ENCODE measurements around the gene DACT3.

Gene DACT3

DNA sequence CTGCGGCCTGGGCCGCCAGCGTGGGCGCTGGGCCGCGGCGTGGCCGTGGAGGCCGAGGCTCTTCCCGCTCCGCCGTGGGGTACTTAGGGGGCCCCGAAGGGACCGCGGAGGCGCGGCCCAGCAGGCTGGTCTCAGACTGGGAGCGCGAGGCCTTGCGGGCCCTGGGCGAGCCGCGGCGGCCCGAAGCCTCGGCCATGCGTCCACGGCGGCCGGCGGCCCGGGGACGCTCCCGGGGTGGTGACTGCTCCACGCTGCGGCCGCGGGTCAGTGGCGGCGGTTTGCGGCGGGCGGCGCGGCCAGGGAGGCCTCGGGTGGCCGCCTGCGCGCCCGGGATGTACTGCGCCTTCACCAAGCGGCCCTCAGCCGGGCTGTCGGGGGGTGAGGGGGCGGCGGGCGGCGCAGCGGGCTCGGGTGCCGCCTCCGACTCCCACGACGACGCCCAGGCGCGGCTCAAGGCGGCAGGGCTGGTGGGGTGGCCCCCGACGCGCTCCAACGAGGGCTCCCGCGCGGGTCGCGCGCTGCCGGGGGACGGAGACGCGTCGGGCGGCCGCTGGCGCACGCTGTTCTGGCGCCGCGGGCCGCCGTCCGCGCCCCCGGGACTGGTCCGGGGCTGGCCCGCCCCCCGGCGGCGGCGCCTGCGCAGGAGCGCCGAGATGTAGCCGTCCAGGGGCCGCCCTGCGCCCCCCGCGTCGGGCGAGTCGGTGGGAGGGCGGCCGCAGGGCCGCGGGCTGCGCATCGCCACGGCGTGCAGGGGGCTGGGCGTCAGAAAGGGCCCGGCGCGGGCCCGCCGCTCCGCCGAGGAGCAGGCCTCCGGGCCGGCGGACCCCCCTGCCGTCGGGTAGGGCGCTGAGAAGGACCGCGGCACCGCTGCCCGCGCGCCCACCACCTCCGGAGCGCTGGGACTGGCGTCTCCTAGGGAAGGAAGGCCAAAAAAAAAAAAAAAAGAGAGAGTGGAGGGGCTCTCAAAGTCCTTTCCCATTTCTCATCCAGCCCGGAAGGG, 11.7 kb downstream of the DACT3 start:
- Histone ChIP-seq H3K4me3 (ENCODE audit: severe bottlenecking) (no peak overlapping the region), H3K27me3 (ENCODE audit: insufficient read depth, poor library complexity, severe bottlenecking) (peaks cover 32% of the 10 kb centered on the region), H3K36me3 (ENCODE audit: low read depth) (no peaks in the 10 kb centered on the region), H3K27ac (ENCODE audit: poor library complexity, severe bottlenecking) (no peak overlapping the region), H3K9me3 (ENCODE audit: severe bottlenecking) (no peaks in the 10 kb centered on the region), H3K4me1 (ENCODE audit: insufficient read depth, poor library complexity, severe bottlenecking) (no peaks in the 10 kb centered on the region)
- no peak for ATAC-seq (ENCODE audit: low read depth)
- TF ChIP-seq, protein P1, sequence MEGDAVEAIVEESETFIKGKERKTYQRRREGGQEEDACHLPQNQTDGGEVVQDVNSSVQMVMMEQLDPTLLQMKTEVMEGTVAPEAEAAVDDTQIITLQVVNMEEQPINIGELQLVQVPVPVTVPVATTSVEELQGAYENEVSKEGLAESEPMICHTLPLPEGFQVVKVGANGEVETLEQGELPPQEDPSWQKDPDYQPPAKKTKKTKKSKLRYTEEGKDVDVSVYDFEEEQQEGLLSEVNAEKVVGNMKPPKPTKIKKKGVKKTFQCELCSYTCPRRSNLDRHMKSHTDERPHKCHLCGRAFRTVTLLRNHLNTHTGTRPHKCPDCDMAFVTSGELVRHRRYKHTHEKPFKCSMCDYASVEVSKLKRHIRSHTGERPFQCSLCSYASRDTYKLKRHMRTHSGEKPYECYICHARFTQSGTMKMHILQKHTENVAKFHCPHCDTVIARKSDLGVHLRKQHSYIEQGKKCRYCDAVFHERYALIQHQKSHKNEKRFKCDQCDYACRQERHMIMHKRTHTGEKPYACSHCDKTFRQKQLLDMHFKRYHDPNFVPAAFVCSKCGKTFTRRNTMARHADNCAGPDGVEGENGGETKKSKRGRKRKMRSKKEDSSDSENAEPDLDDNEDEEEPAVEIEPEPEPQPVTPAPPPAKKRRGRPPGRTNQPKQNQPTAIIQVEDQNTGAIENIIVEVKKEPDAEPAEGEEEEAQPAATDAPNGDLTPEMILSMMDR (IDR thresholded peaks at IDR 0.05; ENCODE audit: poor library complexity, severe bottlenecking), result no peak
- DNase-seq (ENCODE audit: low spot score), result no peak

DNA sequence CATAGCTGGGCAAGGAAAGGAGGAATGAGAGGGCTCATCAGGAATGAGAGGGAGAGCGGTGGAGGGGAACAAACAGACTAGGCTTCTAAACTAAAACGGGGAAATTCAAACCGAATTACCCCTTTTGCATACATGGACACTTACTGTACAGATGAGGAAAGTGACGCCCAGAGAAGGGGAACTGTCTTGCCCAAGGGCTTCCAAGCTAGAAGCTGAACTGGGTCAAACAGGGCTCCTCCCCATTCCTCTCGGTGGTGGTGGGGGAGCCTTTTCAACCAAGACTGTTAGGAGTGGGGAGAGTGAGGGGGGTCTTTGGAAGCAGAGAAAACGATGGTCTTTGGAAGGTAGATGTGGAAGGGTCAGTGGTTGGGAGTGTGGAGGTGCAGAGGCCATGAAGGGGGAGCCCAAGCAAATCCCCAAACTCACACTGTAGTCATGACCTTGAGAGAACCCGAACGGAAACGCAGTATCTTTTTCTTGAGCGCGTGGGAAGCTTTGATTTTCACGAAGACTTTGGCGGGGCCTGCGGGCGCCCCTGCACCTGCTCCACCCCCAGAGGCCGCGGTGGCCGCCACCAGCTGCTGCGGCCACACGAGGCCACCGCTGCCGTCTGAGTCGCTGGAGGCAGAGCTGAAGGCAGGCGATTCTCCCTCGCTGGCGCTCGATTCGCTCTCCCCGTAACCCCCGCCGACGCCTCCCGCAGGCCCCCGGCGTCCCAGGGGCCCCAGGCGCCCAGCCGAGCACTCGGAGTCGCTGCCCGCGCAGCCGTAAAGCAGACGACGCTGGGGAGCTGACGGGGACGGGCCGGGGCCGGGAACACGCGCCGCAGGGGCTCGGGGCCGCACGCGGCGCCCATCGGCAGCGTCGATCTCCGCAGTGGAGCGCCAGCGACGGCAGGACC, 12.7 kb downstream of the DACT3 start:
- Histone ChIP-seq H3K9me3 (ENCODE audit: severe bottlenecking) (no peaks in the 10 kb centered on the region), H3K27ac (ENCODE audit: poor library complexity, severe bottlenecking) (no peak overlapping the region), H3K4me3 (ENCODE audit: severe bottlenecking) (no peak overlapping the region), H3K36me3 (ENCODE audit: low read depth) (no peaks in the 10 kb centered on the region), H3K27me3 (ENCODE audit: insufficient read depth, poor library complexity, severe bottlenecking) (peaks cover 32% of the 10 kb centered on the region), H3K4me1 (ENCODE audit: insufficient read depth, poor library complexity, severe bottlenecking) (no peaks in the 10 kb centered on the region)
- TF ChIP-seq, protein P1 (IDR thresholded peaks at IDR 0.05; ENCODE audit: poor library complexity, severe bottlenecking), result no peak
- ATAC-seq (ENCODE audit: low read depth) (no peak), DNase-seq (ENCODE audit: low spot score) (no peak)

DNA sequence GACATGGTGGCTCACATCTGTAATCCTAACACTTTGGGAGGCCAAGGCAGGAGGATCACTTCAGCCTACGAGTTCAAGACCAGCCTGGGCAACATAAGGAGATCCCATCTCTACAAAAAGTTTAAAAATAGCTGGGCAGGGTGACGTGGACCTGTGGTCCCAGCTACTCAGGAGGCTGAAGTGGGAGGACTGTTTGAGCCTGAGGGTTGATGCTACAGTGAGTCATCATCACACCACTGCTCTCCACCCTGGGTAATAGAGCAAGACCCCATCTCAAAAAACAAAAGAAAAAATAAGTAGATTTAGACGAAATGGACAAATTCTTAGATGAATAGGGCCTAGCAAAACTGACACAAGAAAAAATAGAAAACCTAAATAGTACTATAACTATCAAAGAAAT, 14.6 kb downstream of the DACT3 start:
- DNase-seq (ENCODE audit: low spot score), result no peak

DNA sequence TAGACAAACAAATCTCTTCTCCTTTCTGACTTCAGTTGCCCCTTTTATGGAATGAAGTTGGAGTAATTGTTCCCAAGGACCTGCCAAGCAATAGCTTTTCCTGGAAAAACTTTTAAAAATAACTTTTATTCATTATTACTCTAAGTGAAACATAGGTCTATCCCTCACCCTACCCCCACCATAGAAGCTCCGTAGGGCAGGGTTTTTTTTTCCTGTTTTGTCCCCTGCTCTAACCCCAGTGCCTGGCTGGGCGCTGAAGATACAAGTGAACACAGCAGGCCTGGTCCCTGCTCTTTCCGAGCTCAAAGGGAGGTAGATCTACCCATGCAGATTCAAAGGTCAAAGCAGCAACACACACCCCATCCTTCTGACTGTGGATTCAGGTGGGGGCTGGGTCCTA, 16.3 kb downstream of the DACT3 start:
- TF ChIP-seq, protein P1 (IDR thresholded peaks at IDR 0.05; ENCODE audit: poor library complexity, severe bottlenecking), result no peak
- ATAC-seq (ENCODE audit: low read depth) (no peak), DNase-seq (ENCODE audit: low spot score) (no peak)
- no peaks in the 10 kb centered on the region for H3K36me3 ChIP-seq (ENCODE audit: low read depth)
- no peaks in the 10 kb centered on the region for H3K4me1 ChIP-seq (ENCODE audit: insufficient read depth, poor library complexity, severe bottlenecking)
- no peak overlapping the region for H3K4me3 ChIP-seq (ENCODE audit: severe bottlenecking)
- peaks cover 25% of the 10 kb centered on the region for H3K27me3 ChIP-seq (ENCODE audit: insufficient read depth, poor library complexity, severe bottlenecking)
- no peaks in the 10 kb centered on the region for H3K9me3 ChIP-seq (ENCODE audit: severe bottlenecking)
- no peak overlapping the region for H3K27ac ChIP-seq (ENCODE audit: poor library complexity, severe bottlenecking)

More for the DNA sequence above, 14.6 kb downstream of the DACT3 start:
- H3K9me3 ChIP-seq (ENCODE audit: severe bottlenecking), result no peaks in the 10 kb centered on the region
- H3K4me1 ChIP-seq (ENCODE audit: insufficient read depth, poor library complexity, severe bottlenecking), result no peaks in the 10 kb centered on the region
- H3K27me3 ChIP-seq (ENCODE audit: insufficient read depth, poor library complexity, severe bottlenecking), result peaks cover 32% of the 10 kb centered on the region
- no peak overlapping the region for H3K27ac ChIP-seq (ENCODE audit: poor library complexity, severe bottlenecking)
- TF ChIP-seq, protein P1 (IDR thresholded peaks at IDR 0.05; ENCODE audit: poor library complexity, severe bottlenecking), result no peak
- ATAC-seq (ENCODE audit: low read depth), result no peak
- no peaks in the 10 kb centered on the region for H3K36me3 ChIP-seq (ENCODE audit: low read depth)
- H3K4me3 ChIP-seq (ENCODE audit: severe bottlenecking), result no peak overlapping the region

Data from RWPE2 (cell line).